ENCODE results near the gene WDR4. TPM values are rescaled to one million over a fixed set of nuclear protein-coding genes. Genes with fewer than 3 reads are reported as not detected.
A peak's percentile ranks its signal among the peaks of the same experiment; 100 is the strongest.

Gene WDR4
- total and polyA plus RNA-seq, 10 of the 15 experiments (the other 5 are each of a cell fraction or from before 2014, with no cell fraction given), result 2.1 to 45.3 (median 18.7) TPM

- RAD21 ChIA-PET (ENCODE audit: unreplicated experiment), result interaction anchor here (0.6 kb wide), 1 partner anchor 91 kb away, joined by 3 read pairs; no protein-coding TSS in a partner anchor
- intact Hi-C loops (cut with micrococcal nuclease; ENCODE audit: unreplicated experiment), result loop anchor here (1.0 kb wide), 1 partner anchor 240 kb away; no protein-coding TSS in a partner anchor
- H3K9me3 ChIP-seq (replicated peaks; ENCODE audit: control insufficient read depth, insufficient read depth, low read length), result no peaks in the 10 kb centered on the region
- peak; percentile 57 for FAIRE-seq
- H2AFZ ChIP-seq (ENCODE audit: control insufficient read depth, low read depth, low read length), result no peak overlapping the region
- CTCF ChIA-PET, result interaction anchor here (1.0 kb wide), 1 partner anchor 240 kb away, joined by 5 read pairs; no protein-coding TSS in a partner anchor
- no peak overlapping the region for H3K4me3 ChIP-seq
- H3K79me2 ChIP-seq (ENCODE audit: control insufficient read depth, insufficient read depth, low read length), result no peaks in the 10 kb centered on the region
- peak; percentile 20 for DNase-seq (ENCODE audit: low read depth, low spot score)
- no peaks in the 10 kb centered on the region for H3K27me3 ChIP-seq (replicated peaks in 1 of 2; ENCODE audit: control insufficient read depth in 2 of 2, insufficient read depth in 2 of 2, low read length in 1 of 2)
- no peak overlapping the region for H3K4me2 ChIP-seq (ENCODE audit: control insufficient read depth, insufficient read depth)
- 41% methylated on average over 10 of the region's 11 CpGs for WGBS (ENCODE audit: insufficient coverage, insufficient replicate concordance, low lambda C conversion rate, missing lambda C conversion rate)
- no peak overlapping the region for H3K27ac ChIP-seq (ENCODE audit: control insufficient read depth, insufficient read depth)
- no peaks in the 10 kb centered on the region; the same call in 1 of the 2 replicates for H4K20me1 ChIP-seq (ENCODE audit: control insufficient read depth, insufficient read depth)
- H3K9ac ChIP-seq (ENCODE audit: control insufficient read depth, insufficient read depth, low read length), result no peak overlapping the region
- POLR2A ChIA-PET, result interaction anchor here (0.6 kb wide), 1 partner anchor 43 kb away, joined by 3 read pairs; no protein-coding TSS in a partner anchor
- in situ Hi-C loops (cut with MboI), result no loop called here
- no TSS peak for BruUV-seq (replicated peaks)
- peaks cover 3% of the 10 kb centered on the region for H3K4me1 ChIP-seq (ENCODE audit: control insufficient read depth, insufficient read depth, low read length)
- peak; percentile 86 for ATAC-seq
- H3K36me3 ChIP-seq (ENCODE audit: control insufficient read depth in 2 of 2, insufficient read depth in 2 of 2, low read length in 1 of 2), result no peaks in the 10 kb centered on the region; a peak in 1 of 4 replicates
- SMC1A ChIA-PET (ENCODE audit: uncharacterized antibody, unreplicated experiment), result no interaction called here
- TF ChIP-seq RFX5 (IDR thresholded peaks at IDR 0.05; ENCODE audit: low read depth, low read length), result no peak
- peak in 1 of 2 experiments; percentile 73; a peak in 1 of 4 replicates for TF ChIP-seq BHLHE40 (IDR thresholded peaks at IDR 0.05; ENCODE audit: borderline replicate concordance in 1 of 2, low read depth in 2 of 2, low read length in 1 of 2)
- TF ChIP-seq IKZF2 (IDR thresholded peaks at IDR 0.05), result 0 out of 4 replicates have a peak, but pooled peaks of 1 of the 2 experiments have one; percentile 11
- 0 out of 2 replicates have a peak, but pooled peaks have one; percentile 29 for TF ChIP-seq JUNB (IDR thresholded peaks at IDR 0.05)
- TF ChIP-seq MEF2A (IDR thresholded peaks at IDR 0.05; ENCODE audit: insufficient read depth, low read depth, low read length), result 0 out of 2 replicates have a peak, but pooled peaks have one; percentile 11
- no peak for TF ChIP-seq RCOR1 (conservative IDR thresholded peaks at IDR 0.05; ENCODE audit: low read depth, low read length)
- TF ChIP-seq LARP7 (IDR thresholded peaks at IDR 0.05), result no peak
- no peak for TF ChIP-seq FOXM1 (IDR thresholded peaks at IDR 0.05; ENCODE audit: low read depth, low read length)
- no peak for TF ChIP-seq HDAC6 (IDR thresholded peaks at IDR 0.05; ENCODE audit: unreplicated experiment)
- TF ChIP-seq MTA3 (IDR thresholded peaks at IDR 0.05; ENCODE audit: borderline replicate concordance, low read length), result 0 out of 2 replicates have a peak, but pooled peaks have one; percentile 9
- peak; percentile 15; the same call in 1 of the 2 replicates for TF ChIP-seq TARDBP (IDR thresholded peaks at IDR 0.05; ENCODE audit: borderline replicate concordance)
- no peak for TF ChIP-seq ZNF217 (IDR thresholded peaks at IDR 0.05)
- no peak for TF ChIP-seq GABPA (IDR thresholded peaks at IDR 0.05; ENCODE audit: low read depth)
- peak; percentile 71 for TF ChIP-seq IRF4 (IDR thresholded peaks at IDR 0.05; ENCODE audit: low read depth, low read length)
- 0 out of 2 replicates have a peak, but pooled peaks have one; percentile 15 for TF ChIP-seq CREM (IDR thresholded peaks at IDR 0.05; ENCODE audit: low read depth)
- TF ChIP-seq PML (IDR thresholded peaks at IDR 0.05; ENCODE audit: low read length), result 0 out of 2 replicates have a peak, but pooled peaks have one; percentile 50
- no peak for TF ChIP-seq ZBTB33 (IDR thresholded peaks at IDR 0.05)
- TF ChIP-seq, protein P1, sequence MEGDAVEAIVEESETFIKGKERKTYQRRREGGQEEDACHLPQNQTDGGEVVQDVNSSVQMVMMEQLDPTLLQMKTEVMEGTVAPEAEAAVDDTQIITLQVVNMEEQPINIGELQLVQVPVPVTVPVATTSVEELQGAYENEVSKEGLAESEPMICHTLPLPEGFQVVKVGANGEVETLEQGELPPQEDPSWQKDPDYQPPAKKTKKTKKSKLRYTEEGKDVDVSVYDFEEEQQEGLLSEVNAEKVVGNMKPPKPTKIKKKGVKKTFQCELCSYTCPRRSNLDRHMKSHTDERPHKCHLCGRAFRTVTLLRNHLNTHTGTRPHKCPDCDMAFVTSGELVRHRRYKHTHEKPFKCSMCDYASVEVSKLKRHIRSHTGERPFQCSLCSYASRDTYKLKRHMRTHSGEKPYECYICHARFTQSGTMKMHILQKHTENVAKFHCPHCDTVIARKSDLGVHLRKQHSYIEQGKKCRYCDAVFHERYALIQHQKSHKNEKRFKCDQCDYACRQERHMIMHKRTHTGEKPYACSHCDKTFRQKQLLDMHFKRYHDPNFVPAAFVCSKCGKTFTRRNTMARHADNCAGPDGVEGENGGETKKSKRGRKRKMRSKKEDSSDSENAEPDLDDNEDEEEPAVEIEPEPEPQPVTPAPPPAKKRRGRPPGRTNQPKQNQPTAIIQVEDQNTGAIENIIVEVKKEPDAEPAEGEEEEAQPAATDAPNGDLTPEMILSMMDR (IDR thresholded peaks at IDR 0.05 in 2 of 3, conservative IDR thresholded peaks at IDR 0.05 in 1 of 3; ENCODE audit: control insufficient read depth in 2 of 3, extremely low read depth in 1 of 3, insufficient read depth in 1 of 3, low read depth in 3 of 3, low read length in 3 of 3), result peak; percentile 51 to 63 (median 55)
- TF ChIP-seq ESRRA (IDR thresholded peaks at IDR 0.05; ENCODE audit: low read length), result no peak
- TF ChIP-seq ZSCAN29 (IDR thresholded peaks at IDR 0.05), result no peak
- peak; percentile 43 for TF ChIP-seq RAD21 (IDR thresholded peaks at IDR 0.05; ENCODE audit: insufficient read depth, low read depth, low read length)
These were observed 45.9 kb downstream of the WDR4 start for GRCh38 chr21:42833439-42833815.
